ENCODE data around the gene GPR146.
A peak's percentile ranks its signal among the peaks of the same experiment; 100 is the strongest.

Gene GPR146

DNA sequence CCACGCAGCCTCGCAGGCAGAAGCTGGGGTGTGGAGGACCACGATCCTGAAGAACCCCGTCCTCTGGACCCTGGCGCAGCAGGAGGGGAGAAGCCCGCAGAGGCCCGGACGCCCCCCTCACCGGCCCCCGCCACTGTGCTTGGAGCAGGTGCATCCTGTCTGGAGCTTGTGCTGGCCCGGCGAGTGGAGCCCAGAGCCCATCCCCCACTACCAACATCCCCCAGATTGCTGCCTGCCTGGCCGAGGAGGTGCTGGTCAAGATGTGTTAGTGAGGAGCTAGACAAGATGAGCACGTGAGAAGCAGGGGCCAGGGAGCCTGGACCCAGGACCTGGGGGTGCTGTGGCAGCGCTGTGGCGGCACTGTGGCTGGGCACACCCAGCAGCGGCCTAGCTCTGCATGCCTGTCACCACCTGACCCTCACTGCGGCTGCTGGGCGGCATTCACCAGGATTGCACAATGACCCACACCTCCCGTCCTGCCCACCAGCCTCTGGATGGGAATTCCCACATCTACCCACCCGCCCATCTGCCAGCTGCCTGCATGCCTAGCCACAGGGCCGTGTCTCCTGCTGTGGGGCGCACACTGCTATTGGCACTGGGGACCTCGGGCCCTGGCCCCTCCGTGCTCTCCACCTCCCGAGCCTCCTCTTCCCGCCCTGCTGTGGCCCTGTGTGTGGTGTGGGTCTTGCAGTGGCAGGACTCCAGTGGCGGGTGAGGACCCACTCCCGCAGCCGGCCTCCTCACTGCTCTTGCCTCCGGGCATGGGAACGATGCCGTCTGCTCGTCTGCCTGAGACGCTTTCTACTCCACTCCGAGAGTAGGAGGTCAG is 11.8 kb downstream of the GPR146 start:
- no peak overlapping the region for H3K27ac ChIP-seq (ENCODE audit: low read depth, low read length, severe bottlenecking)
- peaks cover 21% of the 10 kb centered on the region for H3K4me1 ChIP-seq (ENCODE audit: control insufficient read depth, insufficient read depth, low read length, poor library complexity, severe bottlenecking)
- H3K36me3 ChIP-seq (ENCODE audit: control insufficient read depth, insufficient read depth, low read length), result no peaks in the 10 kb centered on the region
- WGBS, 2 experiments (ENCODE audit: insufficient coverage in 2 of 2), result 95 to 96% methylated on average over 16 to 24 of the region's 36 CpGs
- H3K9me3 ChIP-seq (ENCODE audit: control insufficient read depth, low read length), result no peaks in the 10 kb centered on the region
- no peak overlapping the region for H3K4me3 ChIP-seq (ENCODE audit: extremely low read depth, insufficient read depth, low read length, poor library complexity, severe bottlenecking)

GRCh38 chr7:1056785-1057410 is 12.6 kb downstream of the GPR146 start:
- peaks cover 21% of the 10 kb centered on the region for H3K4me1 ChIP-seq (ENCODE audit: control insufficient read depth, insufficient read depth, low read length, poor library complexity, severe bottlenecking)
- no peaks in the 10 kb centered on the region for H3K9me3 ChIP-seq (ENCODE audit: control insufficient read depth, low read length)
- no peak overlapping the region for H3K4me3 ChIP-seq (ENCODE audit: extremely low read depth, insufficient read depth, low read length, poor library complexity, severe bottlenecking)
- WGBS, 2 experiments (ENCODE audit: insufficient coverage in 2 of 2), result 91 to 95% methylated on average over 21 to 23 of the region's 27 CpGs
- H3K36me3 ChIP-seq (ENCODE audit: control insufficient read depth, insufficient read depth, low read length), result no peaks in the 10 kb centered on the region
- H3K27ac ChIP-seq (ENCODE audit: low read depth, low read length, severe bottlenecking), result no peak overlapping the region

GRCh38 chr7:1057416-1058291 is 13.3 kb downstream of the GPR146 start:
- H3K27ac ChIP-seq (ENCODE audit: low read depth, low read length, severe bottlenecking), result no peak overlapping the region
- H3K4me1 ChIP-seq (ENCODE audit: control insufficient read depth, insufficient read depth, low read length, poor library complexity, severe bottlenecking), result peaks cover 21% of the 10 kb centered on the region

GRCh38 chr7:1058311-1058710 is 14.0 kb downstream of the GPR146 start:
- Histone ChIP-seq H3K27ac (ENCODE audit: low read depth, low read length, severe bottlenecking) (no peak overlapping the region), H3K4me1 (ENCODE audit: control insufficient read depth, insufficient read depth, low read length, poor library complexity, severe bottlenecking) (peaks cover 16% of the 10 kb centered on the region)
- whole genome bisulfite sequencing, 2 experiments (ENCODE audit: insufficient coverage in 2 of 2), result 92 to 96% methylated on average over 10 of the region's 13 CpGs

More at GRCh38 chr7:1057416-1058291, 13.3 kb downstream of the GPR146 start:
- no peak overlapping the region for H3K4me3 ChIP-seq (ENCODE audit: extremely low read depth, insufficient read depth, low read length, poor library complexity, severe bottlenecking)
- H3K9me3 ChIP-seq (ENCODE audit: control insufficient read depth, low read length), result no peaks in the 10 kb centered on the region
- 97% methylated on average over 62 of the region's 62 CpGs for WGBS, 2 experiments (ENCODE audit: insufficient coverage in 2 of 2)
- no peaks in the 10 kb centered on the region for H3K36me3 ChIP-seq (ENCODE audit: control insufficient read depth, insufficient read depth, low read length)

DNA sequence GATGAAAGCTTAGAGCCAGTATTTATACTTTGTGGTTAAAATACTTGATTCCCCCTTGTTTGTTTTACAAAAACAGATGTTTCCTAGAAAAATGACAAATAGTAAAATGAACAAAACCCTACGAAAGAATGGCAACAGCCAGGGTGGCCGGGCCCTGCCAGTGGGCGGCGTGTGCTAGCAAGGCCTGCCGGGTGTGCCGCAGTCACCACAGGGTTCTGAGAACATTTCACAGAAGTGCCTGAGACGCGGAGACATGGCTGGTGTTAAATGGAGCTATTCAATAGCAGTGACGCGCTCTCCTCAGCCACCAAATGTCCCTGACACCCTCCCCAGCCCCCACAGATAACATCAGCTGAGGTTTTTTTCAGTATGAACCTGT is 14.5 kb downstream of the GPR146 start:
- 85 to 93% methylated on average over 8 to 10 of the region's 10 CpGs for WGBS, 2 experiments (ENCODE audit: insufficient coverage in 2 of 2)
- no peaks in the 10 kb centered on the region for H3K36me3 ChIP-seq (ENCODE audit: control insufficient read depth, insufficient read depth, low read length)
- H3K27ac ChIP-seq (ENCODE audit: low read depth, low read length, severe bottlenecking), result no peak overlapping the region
- H3K9me3 ChIP-seq (ENCODE audit: control insufficient read depth, low read length), result no peaks in the 10 kb centered on the region
- peaks cover 15% of the 10 kb centered on the region for H3K4me1 ChIP-seq (ENCODE audit: control insufficient read depth, insufficient read depth, low read length, poor library complexity, severe bottlenecking)
- H3K4me3 ChIP-seq (ENCODE audit: extremely low read depth, insufficient read depth, low read length, poor library complexity, severe bottlenecking), result no peak overlapping the region

More at GRCh38 chr7:1058311-1058710, 14.0 kb downstream of the GPR146 start:
- Histone ChIP-seq H3K36me3 (ENCODE audit: control insufficient read depth, insufficient read depth, low read length) (no peaks in the 10 kb centered on the region), H3K4me3 (ENCODE audit: extremely low read depth, insufficient read depth, low read length, poor library complexity, severe bottlenecking) (no peak overlapping the region), H3K9me3 (ENCODE audit: control insufficient read depth, low read length) (no peaks in the 10 kb centered on the region)

GRCh38 chr7:1059200-1060091 is 15.1 kb downstream of the GPR146 start:
- H3K36me3 ChIP-seq (ENCODE audit: control insufficient read depth, insufficient read depth, low read length), result no peaks in the 10 kb centered on the region
- H3K4me1 ChIP-seq (ENCODE audit: control insufficient read depth, insufficient read depth, low read length, poor library complexity, severe bottlenecking), result peaks cover 15% of the 10 kb centered on the region
- no peaks in the 10 kb centered on the region for H3K9me3 ChIP-seq (ENCODE audit: control insufficient read depth, low read length)
- WGBS, 2 experiments (ENCODE audit: insufficient coverage in 2 of 2), result 24 to 25% methylated on average over 13 to 21 of the region's 55 CpGs
- H3K27ac ChIP-seq (ENCODE audit: low read depth, low read length, severe bottlenecking), result no peak overlapping the region
- H3K4me3 ChIP-seq (ENCODE audit: extremely low read depth, insufficient read depth, low read length, poor library complexity, severe bottlenecking), result peak overlapping the region; percentile 14

DNA sequence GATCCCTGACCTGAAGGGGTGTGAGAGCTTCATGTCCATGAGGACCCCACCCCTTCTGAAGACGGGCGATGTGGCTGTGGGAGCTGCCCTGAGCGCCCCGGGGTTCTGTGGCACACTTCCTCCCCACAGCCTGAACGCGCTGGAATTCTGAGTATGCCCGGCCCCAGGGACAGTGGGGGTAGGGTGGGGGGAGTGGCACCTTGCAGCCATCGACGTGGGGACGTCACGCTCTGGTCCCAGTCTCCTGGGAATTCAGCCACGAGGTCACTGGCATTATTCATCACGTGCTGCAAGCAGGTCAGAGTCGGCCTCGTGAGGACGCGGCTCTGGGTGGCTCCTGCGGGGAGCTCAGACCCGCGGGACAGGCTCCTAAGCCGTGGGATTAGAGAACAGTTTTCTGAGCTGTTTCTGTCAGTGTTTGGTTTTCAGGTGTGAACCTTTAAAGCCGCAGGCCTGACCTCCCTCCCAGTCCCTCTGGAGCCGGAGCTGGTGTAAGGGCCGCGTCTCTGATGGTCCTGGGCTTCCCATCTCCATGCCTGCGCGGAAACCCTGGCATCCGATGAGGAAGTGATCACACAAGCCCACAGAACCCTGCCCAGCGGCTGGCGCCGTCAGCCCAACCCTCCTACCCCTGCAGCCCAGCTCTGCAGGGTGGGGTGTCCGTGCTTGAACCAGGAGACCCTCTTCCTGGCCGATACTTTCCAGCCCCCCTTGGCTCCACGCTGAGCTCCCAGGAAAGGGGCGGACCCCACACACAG is 16.1 kb downstream of the GPR146 start:
- Histone ChIP-seq H3K27ac (ENCODE audit: low read depth, low read length, severe bottlenecking) (peak overlapping the region; percentile 46), H3K4me3 (ENCODE audit: extremely low read depth, insufficient read depth, low read length, poor library complexity, severe bottlenecking) (peak overlapping the region; percentile 14), H3K36me3 (ENCODE audit: control insufficient read depth, insufficient read depth, low read length) (no peaks in the 10 kb centered on the region), H3K9me3 (ENCODE audit: control insufficient read depth, low read length) (no peaks in the 10 kb centered on the region), H3K4me1 (ENCODE audit: control insufficient read depth, insufficient read depth, low read length, poor library complexity, severe bottlenecking) (peaks cover 12% of the 10 kb centered on the region)
- 57 to 66% methylated on average over 27 to 28 of the region's 35 CpGs for WGBS, 2 experiments (ENCODE audit: insufficient coverage in 2 of 2)

GRCh38 chr7:1061180-1061579 is 16.8 kb downstream of the GPR146 start:
- Histone ChIP-seq H3K4me1 (ENCODE audit: control insufficient read depth, insufficient read depth, low read length, poor library complexity, severe bottlenecking) (peaks cover 12% of the 10 kb centered on the region), H3K4me3 (ENCODE audit: extremely low read depth, insufficient read depth, low read length, poor library complexity, severe bottlenecking) (no peak overlapping the region), H3K27ac (ENCODE audit: low read depth, low read length, severe bottlenecking) (no peak overlapping the region), H3K36me3 (ENCODE audit: control insufficient read depth, insufficient read depth, low read length) (no peaks in the 10 kb centered on the region), H3K9me3 (ENCODE audit: control insufficient read depth, low read length) (no peaks in the 10 kb centered on the region)
- 86 to 91% methylated on average over 8 to 9 of the region's 9 CpGs for WGBS, 2 experiments (ENCODE audit: insufficient coverage in 2 of 2)

DNA sequence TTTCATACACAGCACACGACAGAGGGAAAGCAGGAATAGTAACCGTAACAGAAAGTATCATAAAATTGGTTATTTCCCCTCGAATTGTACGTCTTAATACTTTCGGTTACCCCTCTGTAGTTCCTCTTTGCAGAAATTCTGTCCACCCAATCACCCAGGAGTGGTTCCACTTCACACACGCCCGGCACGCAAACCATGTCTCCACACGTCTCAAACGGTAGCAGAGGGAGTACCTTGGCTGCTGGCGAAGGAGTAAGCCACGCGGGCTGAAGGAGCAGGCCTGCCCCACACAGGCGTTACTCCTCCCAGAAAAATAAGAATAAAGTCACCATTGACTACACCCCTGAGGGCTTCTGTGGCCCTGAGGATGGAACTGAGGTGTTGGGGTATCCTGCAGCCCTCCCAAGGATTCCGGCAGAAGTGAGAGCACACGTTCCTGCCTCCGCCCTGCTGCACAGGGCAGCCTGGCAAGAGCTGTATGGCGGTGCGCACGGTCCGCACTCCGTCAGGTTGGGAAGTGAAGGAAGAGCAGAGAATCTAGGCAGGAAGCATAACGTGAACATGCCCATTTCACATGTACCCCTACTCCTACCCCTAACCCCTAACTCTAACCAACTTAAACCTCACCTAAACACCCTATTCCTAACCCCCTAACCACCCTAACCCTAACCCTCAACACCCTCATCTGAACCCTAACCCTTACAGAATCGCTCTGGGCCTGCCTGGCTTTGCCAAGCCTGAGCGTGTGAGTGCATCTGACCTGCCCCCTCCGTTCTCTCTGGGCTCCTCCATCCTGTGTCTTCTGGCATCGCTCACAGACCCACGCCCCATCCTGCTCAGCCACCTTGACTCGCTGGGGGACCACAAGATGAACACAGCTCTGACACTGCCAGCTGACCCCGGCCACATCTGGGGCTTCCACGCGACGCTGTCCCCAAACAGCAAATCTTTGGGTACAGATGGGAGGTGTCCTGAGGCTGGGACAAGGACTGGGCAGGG is 18.2 kb downstream of the GPR146 start:
- Histone ChIP-seq H3K9me3 (ENCODE audit: control insufficient read depth, low read length) (no peaks in the 10 kb centered on the region), H3K4me1 (ENCODE audit: control insufficient read depth, insufficient read depth, low read length, poor library complexity, severe bottlenecking) (peaks cover 12% of the 10 kb centered on the region), H3K4me3 (ENCODE audit: extremely low read depth, insufficient read depth, low read length, poor library complexity, severe bottlenecking) (no peak overlapping the region), H3K36me3 (ENCODE audit: control insufficient read depth, insufficient read depth, low read length) (no peaks in the 10 kb centered on the region), H3K27ac (ENCODE audit: low read depth, low read length, severe bottlenecking) (no peak overlapping the region)
- 92 to 94% methylated on average over 24 to 29 of the region's 33 CpGs for WGBS, 2 experiments (ENCODE audit: insufficient coverage in 2 of 2)

Measured in mesodermal cell (in vitro differentiated cells).